Colon (tissue), 2 donors: ENCODE measurements around the gene EVA1A.
"Not testable (repeated sequence)": the region's sequence is repeated elsewhere in the genome, so short reads cannot be mapped to it uniquely, and the experiment has no call there.

Experiments used
- FAIRE-seq: peaks from 2 replicates; lab custom pipeline; 2012; peaks lifted over from hg19 to GRCh38; lab: Jason Lieb, UNC
- donor health status: control.
- donor health status: control.

EVA1A gene

GRCh38 chr2:75482398-75482797 is 78.3 kb downstream of the EVA1A start:
- no peak for FAIRE-seq

GRCh38 chr2:75480971-75481836 is 79.5 kb downstream of the EVA1A start:
- FAIRE-seq = no peak

- not testable (repeated sequence) for FAIRE-seq
Measured at GRCh38 chr2:75477696-75478095, 83.0 kb downstream of the EVA1A start.

- FAIRE-seq = no peak
Measured at GRCh38 chr2:75476761-75477160, 84.0 kb downstream of the EVA1A start.

- FAIRE-seq = no peak
Measured at GRCh38 chr2:75475976-75476375, 84.8 kb downstream of the EVA1A start.

- no peak for FAIRE-seq
Measured at GRCh38 chr2:75475049-75475448, 85.7 kb downstream of the EVA1A start.

GRCh38 chr2:75474115-75474514 is 86.6 kb downstream of the EVA1A start:
- no peak for FAIRE-seq

GRCh38 chr2:75466708-75467311 is 93.9 kb downstream of the EVA1A start:
- no peak for FAIRE-seq

GRCh38 chr2:75465317-75465984 is 95.3 kb downstream of the EVA1A start:
- FAIRE-seq = no peak

- no peak for FAIRE-seq
Measured at GRCh38 chr2:75464348-75464946, 96.3 kb downstream of the EVA1A start.

GRCh38 chr2:75462721-75463120 is 98.0 kb downstream of the EVA1A start:
- FAIRE-seq = no peak

- FAIRE-seq = no peak
Measured at GRCh38 chr2:75462206-75462605, 98.5 kb downstream of the EVA1A start.

GRCh38 chr2:75460630-75461029 is 100.1 kb downstream of the EVA1A start:
- FAIRE-seq = no peak

- FAIRE-seq = no peak
Measured at GRCh38 chr2:75459565-75460310, 101.0 kb downstream of the EVA1A start.

GRCh38 chr2:75458201-75458600 is 102.5 kb downstream of the EVA1A start:
- FAIRE-seq = no peak

- no peak for FAIRE-seq
Measured at GRCh38 chr2:75456825-75457224, 103.9 kb downstream of the EVA1A start.

- FAIRE-seq = no peak
Measured at GRCh38 chr2:75456111-75456510, 104.6 kb downstream of the EVA1A start.

- FAIRE-seq = no peak
Measured at GRCh38 chr2:75454241-75454620, 106.5 kb downstream of the EVA1A start.

- no peak for FAIRE-seq
Measured at GRCh38 chr2:75453384-75454240, 107.1 kb downstream of the EVA1A start.

GRCh38 chr2:75450068-75450467 is 110.7 kb downstream of the EVA1A start:
- FAIRE-seq = no peak

- no peak for FAIRE-seq
Measured at GRCh38 chr2:75447176-75447575, 113.6 kb downstream of the EVA1A start.
